ENCODE measurements around the gene YEATS2. TPM values are rescaled to one million over a fixed set of nuclear protein-coding genes. Genes with fewer than 3 reads are reported as not detected.

The YEATS2 gene
- total and polyA plus RNA-seq, 9 donors = 25.8 to 35.4 (median 30.6) TPM

GRCh38 chr3:183845090-183845489, 147.5 kb downstream of the YEATS2 start:
- H3K4me3 ChIP-seq (ENCODE audit: low read length) = no peak overlapping the region
- no peak overlapping the region for H3K27ac ChIP-seq (ENCODE audit: low read length)
- no peaks in the 10 kb centered on the region for H3K9me3 ChIP-seq (replicated peaks; ENCODE audit: control insufficient read depth, low read depth, low read length)
- no CpG with 5 or more reads among the region's 4 CpGs for WGBS (ENCODE audit: insufficient coverage)
- no peaks in the 10 kb centered on the region for H3K27me3 ChIP-seq (ENCODE audit: control insufficient read depth, insufficient read depth, low read length)
- peaks cover 40% of the 10 kb centered on the region for H3K36me3 ChIP-seq (ENCODE audit: control insufficient read depth, insufficient read depth, low read length)
- no peaks in the 10 kb centered on the region for H3K4me1 ChIP-seq (ENCODE audit: control insufficient read depth, insufficient read depth, low read length)
- no peak for DNase-seq

GRCh38 chr3:183845608-183846288, 148.2 kb downstream of the YEATS2 start:
- peaks cover 39% of the 10 kb centered on the region for H3K36me3 ChIP-seq (ENCODE audit: control insufficient read depth, insufficient read depth, low read length)
- DNase-seq = no peak
- H3K4me1 ChIP-seq (ENCODE audit: control insufficient read depth, insufficient read depth, low read length) = no peaks in the 10 kb centered on the region
- H3K27me3 ChIP-seq (ENCODE audit: control insufficient read depth, insufficient read depth, low read length) = no peaks in the 10 kb centered on the region
- no peak overlapping the region for H3K27ac ChIP-seq (ENCODE audit: low read length)
- no peak overlapping the region for H3K4me3 ChIP-seq (ENCODE audit: low read length)
- H3K9me3 ChIP-seq (replicated peaks; ENCODE audit: control insufficient read depth, low read depth, low read length) = no peaks in the 10 kb centered on the region
- 92% methylated on average over 9 of the region's 13 CpGs for WGBS (ENCODE audit: insufficient coverage)

GRCh38 chr3:183854318-183855035, 156.9 kb downstream of the YEATS2 start:
- no peaks in the 10 kb centered on the region for H3K9me3 ChIP-seq (replicated peaks; ENCODE audit: control insufficient read depth, low read depth, low read length)
- H3K36me3 ChIP-seq (ENCODE audit: control insufficient read depth, insufficient read depth, low read length) = peaks cover 25% of the 10 kb centered on the region
- H3K27me3 ChIP-seq (ENCODE audit: control insufficient read depth, insufficient read depth, low read length) = no peaks in the 10 kb centered on the region
- no CpG with 5 or more reads among the region's 4 CpGs for WGBS (ENCODE audit: insufficient coverage)
- H3K4me3 ChIP-seq (ENCODE audit: low read length) = no peak overlapping the region
- H3K4me1 ChIP-seq (ENCODE audit: control insufficient read depth, insufficient read depth, low read length) = no peaks in the 10 kb centered on the region
- no peak for DNase-seq
- no peak overlapping the region for H3K27ac ChIP-seq (ENCODE audit: low read length)

- Histone ChIP-seq H3K4me3 (ENCODE audit: low read length) (no peak overlapping the region), H3K9me3 (replicated peaks; ENCODE audit: control insufficient read depth, low read depth, low read length) (no peaks in the 10 kb centered on the region), H3K4me1 (ENCODE audit: control insufficient read depth, insufficient read depth, low read length) (no peaks in the 10 kb centered on the region), H3K27ac (ENCODE audit: low read length) (no peak overlapping the region), H3K27me3 (ENCODE audit: control insufficient read depth, insufficient read depth, low read length) (no peaks in the 10 kb centered on the region), H3K36me3 (ENCODE audit: control insufficient read depth, insufficient read depth, low read length) (peaks cover 27% of the 10 kb centered on the region)
- WGBS (ENCODE audit: insufficient coverage) = no CpG with 5 or more reads among the region's 3 CpGs
- no peak for DNase-seq
Observed at GRCh38 chr3:183857863-183858262, 160.3 kb downstream of the YEATS2 start.

Other genes with a start within 250 kb of the YEATS2 start
- gene KLHL6, start 142.1 kb upstream of the YEATS2 start, total RNA-seq = 1.5 TPM
- gene KLHL6, start 142.1 kb upstream of the YEATS2 start, polyA plus RNA-seq (ENCODE audit: insufficient read depth in 1 of 8, insufficient read length in 8 of 8, low replicate concordance in 1 of 8) = 1 to 10 TPM in 7 of 8 donors, under 1 TPM in 1; 0.95 to 2.0 (median 1.4) TPM
- gene KLHL24, start 62.2 kb upstream of the YEATS2 start, total RNA-seq = 75.8 TPM
- gene KLHL24, start 62.2 kb upstream of the YEATS2 start, polyA plus RNA-seq (ENCODE audit: insufficient read depth in 1 of 8, insufficient read length in 8 of 8, low replicate concordance in 1 of 8) = 10 to 100 TPM; 19.1 to 27.8 (median 25.5) TPM
- gene MAP6D1, start 127.8 kb downstream of the YEATS2 start, total RNA-seq = 31.3 TPM
- 10 to 100 TPM; 24.0 to 47.1 (median 36.3) TPM for gene MAP6D1, start 127.8 kb downstream of the YEATS2 start, polyA plus RNA-seq (ENCODE audit: insufficient read depth in 1 of 8, insufficient read length in 8 of 8, low replicate concordance in 1 of 8)
- gene PARL, start 187.1 kb downstream of the YEATS2 start, total RNA-seq = 42.0 TPM
- 10 to 100 TPM; 25.2 to 41.0 (median 33.7) TPM for gene PARL, start 187.1 kb downstream of the YEATS2 start, polyA plus RNA-seq (ENCODE audit: insufficient read depth in 1 of 8, insufficient read length in 8 of 8, low replicate concordance in 1 of 8)

Data from muscle of leg (tissue), 11 donors.